Upper lobe of left lung (tissue), 4 donors: ENCODE measurements around the gene C19orf85.

Experiments
- EP300 ChIP-seq, 4 donors: sonication (generic); formaldehyde crosslinking; IDR thresholded peaks; one replicate each; pipeline ENCODE4 v1.5.1; 2017; ENCODE audit warnings: antibody characterized with exemption in 4 of 4, control low read depth in 2 of 4
- POLR2A ChIP-seq, 4 donors: fragments of 450-650 bp; IDR thresholded peaks; one replicate each; pipeline ENCODE4 v1.5.1; 2016 to 2017; ENCODE audit warnings: antibody characterized with exemption in 4 of 4, mild to moderate bottlenecking in 2 of 4
- POLR2AphosphoS5 ChIP-seq, 2 donors: sonication (generic); formaldehyde crosslinking; IDR thresholded peaks; one replicate each; pipeline ENCODE4 v1.5.1; 2017; ENCODE audit warnings: antibody characterized with exemption in 2 of 2
- TF ChIP-seq, protein P1 (sequence below), 6 experiments: fragments of 450-650 bp in 4 of 6; fragments of 200-600 bp in 2 of 6; sonication (generic) in 2 of 6; IDR thresholded peaks; one replicate each; pipeline ENCODE4 v1.5.1; 2016 to 2019; ENCODE audit warnings: antibody characterized with exemption in 6 of 6

DNA sequence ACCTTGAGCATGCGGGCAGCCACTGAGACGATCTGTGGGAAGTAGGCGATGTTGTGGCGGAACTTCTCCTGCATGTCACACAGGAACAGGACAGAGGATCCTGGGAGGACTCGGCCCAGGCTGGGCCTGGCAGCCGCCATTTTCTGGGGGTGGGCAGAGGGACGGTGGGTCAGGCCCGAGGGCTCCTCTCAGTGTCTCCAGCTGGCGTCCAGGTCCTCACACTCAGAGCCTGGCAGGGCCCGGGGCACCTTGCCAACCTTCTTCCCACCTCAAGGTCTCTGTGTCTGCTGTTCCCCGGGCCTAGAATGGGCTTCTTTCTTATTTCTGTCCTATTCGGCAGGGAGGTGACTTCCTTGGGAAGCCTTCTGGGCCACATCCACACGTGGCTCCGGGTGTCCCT lies 8.2 kb downstream of the C19orf85 start:
- TF ChIP-seq, protein P1, sequence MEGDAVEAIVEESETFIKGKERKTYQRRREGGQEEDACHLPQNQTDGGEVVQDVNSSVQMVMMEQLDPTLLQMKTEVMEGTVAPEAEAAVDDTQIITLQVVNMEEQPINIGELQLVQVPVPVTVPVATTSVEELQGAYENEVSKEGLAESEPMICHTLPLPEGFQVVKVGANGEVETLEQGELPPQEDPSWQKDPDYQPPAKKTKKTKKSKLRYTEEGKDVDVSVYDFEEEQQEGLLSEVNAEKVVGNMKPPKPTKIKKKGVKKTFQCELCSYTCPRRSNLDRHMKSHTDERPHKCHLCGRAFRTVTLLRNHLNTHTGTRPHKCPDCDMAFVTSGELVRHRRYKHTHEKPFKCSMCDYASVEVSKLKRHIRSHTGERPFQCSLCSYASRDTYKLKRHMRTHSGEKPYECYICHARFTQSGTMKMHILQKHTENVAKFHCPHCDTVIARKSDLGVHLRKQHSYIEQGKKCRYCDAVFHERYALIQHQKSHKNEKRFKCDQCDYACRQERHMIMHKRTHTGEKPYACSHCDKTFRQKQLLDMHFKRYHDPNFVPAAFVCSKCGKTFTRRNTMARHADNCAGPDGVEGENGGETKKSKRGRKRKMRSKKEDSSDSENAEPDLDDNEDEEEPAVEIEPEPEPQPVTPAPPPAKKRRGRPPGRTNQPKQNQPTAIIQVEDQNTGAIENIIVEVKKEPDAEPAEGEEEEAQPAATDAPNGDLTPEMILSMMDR (IDR thresholded peaks at IDR 0.05), result no peak
- no peak for TF ChIP-seq POLR2AphosphoS5 (IDR thresholded peaks at IDR 0.05)
- TF ChIP-seq POLR2A (IDR thresholded peaks at IDR 0.05), result no peak
- TF ChIP-seq EP300 (IDR thresholded peaks at IDR 0.05), result no peak
